Esophagus muscularis mucosa (tissue), 4 donors: ENCODE results near the gene C1S. TPM values are rescaled to one million over a fixed set of nuclear protein-coding genes. Genes with fewer than 3 reads are reported as not detected.
"Not testable (repeated sequence)": the region's sequence is repeated elsewhere in the genome, so short reads cannot be mapped to it uniquely, and the experiment has no call there.

ENCODE experiments used
- DNase-seq: peaks from one replicate; pipeline ENCODE4 v3.0.0-alpha.2; 2017; ENCODE audit errors: extremely low spot score
- H3K27ac ChIP-seq, 4 donors: fragments of 200-600 bp; sonication (generic); replicated peaks in 1 of 4; 1 replicate in 3 of 4; 2 replicates in 1 of 4; pipeline ENCODE4 v1.5.1; 2016 to 2019; ENCODE audit warnings: mild to moderate bottlenecking in 1 of 4
- H3K27me3 ChIP-seq, 4 donors: fragments of 200-600 bp; sonication (generic); one replicate each; pipeline versions ENCODE4 v1.5.1 to v1.6.0; 2016 to 2019
- H3K36me3 ChIP-seq, 4 donors: fragments of 200-600 bp; sonication (generic); one replicate each; pipeline ENCODE4 v1.5.1; 2016 to 2019
- H3K4me1 ChIP-seq, 4 donors: fragments of 200-600 bp; sonication (generic); one replicate each; pipeline ENCODE4 v1.5.1; 2016 to 2019
- H3K4me3 ChIP-seq, 4 donors: fragments of 200-600 bp; sonication (generic); 1 replicate in 2 of 4; 2 replicates in 2 of 4; pipeline ENCODE4 v1.5.1; 2016 to 2019; ENCODE audit warnings: mild to moderate bottlenecking in 4 of 4, moderate library complexity in 1 of 4
- H3K9me3 ChIP-seq, 4 donors: fragments of 200-600 bp; sonication (generic); 1 replicate in 3 of 4; 2 replicates in 1 of 4; pipeline ENCODE4 v1.5.1; 2016 to 2019
- CTCF ChIP-seq, 3 experiments: fragments of 200-600 bp in 2 of 3; fragments of 450-650 bp in 1 of 3; sonication (generic) in 2 of 3; IDR thresholded peaks; one replicate each; pipeline ENCODE4 v1.5.1; 2017 to 2019; ENCODE audit warnings: antibody characterized with exemption in 3 of 3, mild to moderate bottlenecking in 2 of 3, moderate library complexity in 1 of 3
- EP300 ChIP-seq: sonication (generic); formaldehyde crosslinking; IDR thresholded peaks from one replicate; pipeline ENCODE4 v1.6.1; 2017; ENCODE audit warnings: antibody characterized with exemption
- POLR2A ChIP-seq: fragments of 450-650 bp; IDR thresholded peaks from one replicate; pipeline ENCODE4 v1.6.1; 2017; ENCODE audit warnings: antibody characterized with exemption, moderate library complexity, mild to moderate bottlenecking, low read depth
- POLR2AphosphoS5 ChIP-seq, 2 donors: sonication (generic); formaldehyde crosslinking; IDR thresholded peaks; one replicate each; pipeline ENCODE4 v1.6.1; 2017; ENCODE audit warnings: antibody characterized with exemption in 2 of 2
- WGBS: methylation state at CpG from one replicate; pipeline ENCODE4 v1.1.5; 2018; 5-methylcytosine and 5-hydroxymethylcytosine counted together
- intact Hi-C: fragments of 100-400 bp; cut with DNase I; formaldehyde crosslinking; loops from one replicate; pipeline ENCODE4 v1.15.1; 2023
- total RNA-seq, 4 donors: library from RNA; depleted of rRNA; stranded (reverse); fragments of >200 nt; gene quantifications; one replicate each; pipeline versions ENCODE4 v1.1.0 to v1.2.1, GENCODE V29; 2016

Gene C1S
- total RNA-seq, 4 donors from 2014 or later: 454 to 549 (median 512) TPM

DNA sequence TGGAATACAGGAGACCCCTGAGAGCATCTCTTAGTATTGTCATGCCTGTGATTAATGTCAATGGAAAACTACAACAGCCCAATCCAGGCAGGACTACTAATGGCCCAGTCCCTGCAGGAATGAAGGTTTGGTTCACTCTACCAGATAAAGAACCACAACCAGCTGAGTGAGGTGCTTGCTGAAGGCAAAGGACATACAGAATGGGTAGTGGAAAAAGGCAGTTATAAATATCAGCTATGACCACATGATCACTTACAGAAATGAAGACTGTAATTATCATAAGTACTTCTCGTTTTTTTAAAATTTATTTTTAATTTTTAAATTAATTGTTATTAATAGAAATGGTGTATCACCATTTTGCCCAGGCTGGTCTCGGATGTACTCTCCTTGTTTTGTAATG lies 25.1 kb upstream of the C1S start:
- Histone ChIP-seq H3K9me3 (no peaks in the 10 kb centered on the region), H3K27ac (no peak overlapping the region), H3K4me3 (no peak overlapping the region), H3K4me1 (no peaks in the 10 kb centered on the region), H3K36me3 (no peaks in the 10 kb centered on the region), H3K27me3 (no peaks in the 10 kb centered on the region)
- intact Hi-C loops: no loop called here
- 65% methylated on average over 2 of the region's 2 CpGs for WGBS
- TF ChIP-seq POLR2A (no peak), CTCF (IDR thresholded peaks at IDR 0.05) (no peak), EP300 (no peak), POLR2AphosphoS5 (IDR thresholded peaks at IDR 0.05) (no peak)
- DNase-seq: no peak

GRCh38 chr12:7037411-7037810 lies 23.1 kb upstream of the C1S start:
- H3K36me3 ChIP-seq, H3K27me3 ChIP-seq, H3K4me3 ChIP-seq, DNase-seq, H3K27ac ChIP-seq, H3K4me1 ChIP-seq, intact Hi-C loops, H3K9me3 ChIP-seq: not testable (repeated sequence)
- 95% methylated on average over 16 of the region's 32 CpGs for WGBS

DNA sequence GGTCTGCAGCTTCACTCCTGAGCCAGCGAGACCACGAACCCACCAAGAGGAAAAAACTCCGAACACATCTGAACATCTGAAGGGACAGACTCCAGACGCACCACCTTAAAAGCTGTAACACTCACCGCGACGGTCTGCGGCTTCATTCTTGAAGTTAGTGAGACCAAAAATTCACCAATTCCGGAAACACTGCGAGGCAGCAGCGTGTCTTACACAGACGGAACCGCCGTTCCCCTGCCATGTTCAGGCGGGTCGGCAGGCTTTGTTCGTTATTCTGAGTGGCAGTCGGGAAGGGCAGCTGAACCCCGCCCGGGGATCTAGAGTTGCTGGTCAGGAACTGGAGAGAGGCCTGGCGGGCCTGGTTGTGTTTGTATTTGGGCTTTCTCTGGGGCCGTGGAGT lies 21.9 kb upstream of the C1S start:
- no peak for DNase-seq
- H3K4me1 ChIP-seq: peaks cover 0 to 3% (median 0%) of the 10 kb centered on the region in 4 donors
- H3K36me3 ChIP-seq: no peaks in the 10 kb centered on the region
- H3K27me3 ChIP-seq: no peaks in the 10 kb centered on the region
- no peak overlapping the region for H3K27ac ChIP-seq
- TF ChIP-seq POLR2A (no peak), POLR2AphosphoS5 (IDR thresholded peaks at IDR 0.05) (no peak), CTCF (IDR thresholded peaks at IDR 0.05) (no peak), EP300 (no peak)
- no peaks in the 10 kb centered on the region for H3K9me3 ChIP-seq
- intact Hi-C loops: no loop called here
- no peak overlapping the region for H3K4me3 ChIP-seq
- WGBS: 95% methylated on average over 22 of the region's 22 CpGs

- Histone ChIP-seq H3K27me3 (no peaks in the 10 kb centered on the region), H3K4me1 (peaks cover 0 to 3% (median 0%) of the 10 kb centered on the region in 4 donors), H3K4me3 (no peak overlapping the region), H3K9me3 (no peaks in the 10 kb centered on the region), H3K27ac (no peak overlapping the region), H3K36me3 (no peaks in the 10 kb centered on the region)
- WGBS: 71% methylated on average over 6 of the region's 10 CpGs
- intact Hi-C loops: no loop called here
- TF ChIP-seq POLR2A (no peak), CTCF (IDR thresholded peaks at IDR 0.05) (no peak), EP300 (no peak), POLR2AphosphoS5 (IDR thresholded peaks at IDR 0.05) (no peak)
- DNase-seq: no peak
Measured at GRCh38 chr12:7039403-7039802, 21.1 kb upstream of the C1S start.

- Histone ChIP-seq H3K27ac (no peak overlapping the region), H3K9me3 (no peaks in the 10 kb centered on the region), H3K4me3 (no peak overlapping the region), H3K36me3 (no peaks in the 10 kb centered on the region), H3K27me3 (no peaks in the 10 kb centered on the region), H3K4me1 (peaks cover 0 to 8% (median 1%) of the 10 kb centered on the region in 4 donors)
- peak; percentile 42 to 54 (median 49) for TF ChIP-seq CTCF (IDR thresholded peaks at IDR 0.05)
- no peak for TF ChIP-seq POLR2A
- no peak for DNase-seq
- WGBS: 47% methylated on average over 6 of the region's 6 CpGs
- intact Hi-C loops: no loop called here
Measured at GRCh38 chr12:7042842-7043241, 17.7 kb upstream of the C1S start.
